Spleen (tissue), 7 donors: ENCODE results near the gene PMP22.

ENCODE experiments used
- CTCF ChIP-seq, 11 experiments: fragments of 200-600 bp in 7 of 11; fragments of 450-650 bp in 4 of 11; sonication (generic) in 4 of 11; IDR thresholded peaks in 8 of 11; conservative IDR thresholded peaks in 3 of 11; 1 replicate in 7 of 11; 2 replicates in 4 of 11; pipeline versions ENCODE4 v1.4.0 to v1.8.0; 2016 to 2021; ENCODE audit warnings: antibody characterized with exemption in 11 of 11, inconsistent platforms in 4 of 11, mild to moderate bottlenecking in 1 of 11
- POLR2A ChIP-seq, 3 donors: fragments of 450-650 bp; IDR thresholded peaks; one replicate each; pipeline ENCODE4 v1.5.1; 2017; ENCODE audit warnings: antibody characterized with exemption in 3 of 3, mild to moderate bottlenecking in 1 of 3
- donor health status: DM: no; HTN: no; CAD: no; lungs with moderate emphysema.
- donor health status: DM: no; HTN: no; CAD: no.
- donor health status: DM: no; HTN: no; CAD: no.

- no peak for TF ChIP-seq CTCF (IDR thresholded peaks at IDR 0.05 in 8 of 11, conservative IDR thresholded peaks at IDR 0.05 in 3 of 11)
- no peak for TF ChIP-seq POLR2A (IDR thresholded peaks at IDR 0.05)
Observed at GRCh38 chr17:15278380-15278779, 13.3 kb upstream of the PMP22 start.
